NOMO-1 treated with dmso at 0.1 percent for 144 hours (cell line): ENCODE results near the gene JAKMIP1.
"Not testable (repeated sequence)": the region's sequence is repeated elsewhere in the genome, so short reads cannot be mapped to it uniquely, and the experiment has no call there.

Source experiments
- DNase-seq: peaks from one replicate; lab custom pipeline; 2025; ENCODE audit not compliant: unreplicated experiment; lab: John Stamatoyannopoulos, UW

Gene JAKMIP1

DNA sequence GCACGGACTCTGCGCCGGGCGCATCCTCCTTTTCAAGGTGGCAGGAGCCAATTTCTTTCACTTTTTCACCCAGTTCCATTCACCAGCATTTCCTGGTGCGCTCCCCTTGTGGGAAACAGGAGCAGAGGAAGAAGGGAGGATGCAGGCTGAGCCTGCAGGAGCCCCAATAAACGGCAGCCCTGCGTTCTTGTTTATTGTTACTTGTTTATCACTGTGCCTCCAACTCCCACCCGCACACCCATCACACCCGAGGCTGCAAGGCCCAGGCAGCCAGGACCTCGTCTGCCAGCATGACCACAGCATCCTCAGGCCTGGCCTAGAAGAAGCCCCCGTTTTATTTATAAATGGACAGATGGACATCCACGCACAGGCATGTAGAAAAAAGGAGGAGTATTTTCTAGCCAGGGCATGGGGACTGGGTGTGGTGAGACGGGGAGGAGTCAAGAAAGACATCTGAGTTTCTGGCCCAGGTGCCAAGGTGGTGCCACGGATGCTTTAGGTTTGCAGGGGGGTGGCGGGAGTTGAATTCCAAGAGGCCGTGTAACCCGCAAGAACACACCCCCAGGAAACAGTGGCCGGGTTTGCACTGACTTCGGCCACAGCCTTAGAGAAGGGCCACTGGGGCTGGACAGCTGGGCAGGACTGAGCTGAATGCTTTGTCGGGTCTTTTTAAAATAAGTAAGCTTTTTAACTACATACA lies 51.7 kb downstream of the JAKMIP1 start:
- no peak for DNase-seq

DNA sequence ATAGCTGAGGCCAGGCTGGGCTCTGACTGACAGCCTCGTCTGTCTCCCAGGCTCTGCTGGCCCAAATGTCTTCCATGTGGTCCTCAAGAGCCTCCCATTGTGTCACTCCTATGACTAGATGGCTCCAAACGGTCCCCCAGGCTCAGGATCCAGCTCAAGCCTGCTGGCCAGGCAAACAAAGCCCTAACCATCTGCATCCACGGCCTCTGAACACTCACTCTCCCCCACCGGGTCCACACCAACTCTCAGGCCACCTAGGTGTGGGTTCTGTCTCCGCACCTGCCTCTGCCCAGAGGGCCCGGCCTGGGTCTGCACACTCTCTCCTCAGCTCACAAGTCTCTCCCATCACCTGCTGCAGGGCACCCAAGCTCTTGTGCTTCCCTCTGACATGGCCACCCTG lies 52.9 kb downstream of the JAKMIP1 start:
- no peak for DNase-seq

DNA sequence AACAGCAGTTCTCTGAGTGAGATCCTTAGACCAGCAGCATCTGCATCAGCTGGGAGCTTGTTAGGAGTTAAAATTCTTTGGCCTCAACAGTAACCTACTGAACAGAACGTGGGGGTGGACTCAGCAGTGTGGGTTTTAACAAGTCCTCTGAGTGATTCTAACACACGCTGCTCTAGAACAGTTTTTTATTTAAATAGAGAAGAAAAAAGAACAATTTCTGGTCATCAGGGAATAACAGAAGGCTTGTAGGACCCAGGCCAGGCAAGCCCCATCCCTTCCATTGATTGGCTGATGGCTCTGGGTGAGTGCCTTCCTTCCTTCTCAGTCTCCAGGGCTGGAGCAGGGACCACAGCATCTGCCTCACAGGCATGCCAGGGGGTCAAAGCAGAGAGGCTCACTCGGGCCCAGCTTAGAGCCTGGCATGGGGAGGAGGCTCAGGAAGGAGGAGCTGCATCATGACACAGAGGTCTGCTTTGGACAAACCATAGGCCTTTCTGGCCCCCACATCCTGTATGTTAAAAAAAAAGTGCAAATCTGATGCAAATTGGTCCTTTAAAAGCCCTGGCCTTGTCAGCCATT lies 56.7 kb downstream of the JAKMIP1 start:
- no peak for DNase-seq

DNA sequence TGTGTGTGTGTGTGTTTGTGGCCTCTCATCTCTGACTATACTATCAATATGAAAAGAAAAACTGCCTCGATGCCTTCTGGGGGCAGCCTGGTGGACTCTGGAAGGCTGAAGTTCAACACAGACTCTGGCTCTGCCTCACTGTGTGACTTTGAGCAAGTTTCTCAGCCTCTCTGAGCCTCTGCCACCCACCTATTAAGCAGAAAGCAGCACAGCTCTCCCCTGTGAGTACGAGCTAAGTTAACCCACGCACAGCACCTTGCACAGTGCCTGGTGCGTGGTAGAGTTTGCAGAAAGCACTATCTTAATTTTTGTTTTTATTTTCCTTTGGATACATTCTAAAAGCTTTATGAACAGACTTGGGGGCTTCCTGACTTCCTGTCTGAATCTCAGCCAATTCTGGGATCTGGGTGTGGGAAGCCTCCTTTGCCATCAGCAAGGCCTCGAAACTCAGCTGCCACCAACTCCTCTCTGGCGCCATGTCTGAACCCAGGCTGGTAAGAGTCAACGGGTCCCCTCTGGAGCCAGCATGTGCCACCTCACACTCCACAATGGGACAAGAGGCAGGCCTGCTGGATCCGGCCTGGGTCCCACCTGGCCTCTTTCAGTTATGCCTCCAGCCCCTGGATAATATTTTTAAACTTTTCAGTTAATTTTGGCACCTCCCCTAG lies 57.3 kb downstream of the JAKMIP1 start:
- no peak for DNase-seq

DNA sequence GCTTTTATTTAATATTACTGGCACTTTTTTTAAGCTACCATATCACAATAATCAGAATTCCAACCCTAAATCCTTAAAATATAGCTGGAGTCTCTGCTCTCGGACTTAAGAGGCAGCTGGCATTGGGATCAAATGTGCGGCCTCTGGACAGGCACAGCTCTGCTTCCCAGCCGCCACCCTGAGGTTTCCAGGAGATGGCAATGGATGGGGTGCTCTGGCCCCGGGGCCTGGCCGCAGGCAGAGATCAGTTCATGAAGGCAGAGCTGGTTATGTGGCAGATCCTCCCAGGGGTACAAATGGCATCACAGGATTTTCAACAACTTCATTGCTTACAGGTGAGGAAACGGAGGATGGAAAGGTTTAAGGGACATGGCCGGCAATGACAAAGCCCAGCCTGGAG lies 57.8 kb downstream of the JAKMIP1 start:
- no peak for DNase-seq

DNA sequence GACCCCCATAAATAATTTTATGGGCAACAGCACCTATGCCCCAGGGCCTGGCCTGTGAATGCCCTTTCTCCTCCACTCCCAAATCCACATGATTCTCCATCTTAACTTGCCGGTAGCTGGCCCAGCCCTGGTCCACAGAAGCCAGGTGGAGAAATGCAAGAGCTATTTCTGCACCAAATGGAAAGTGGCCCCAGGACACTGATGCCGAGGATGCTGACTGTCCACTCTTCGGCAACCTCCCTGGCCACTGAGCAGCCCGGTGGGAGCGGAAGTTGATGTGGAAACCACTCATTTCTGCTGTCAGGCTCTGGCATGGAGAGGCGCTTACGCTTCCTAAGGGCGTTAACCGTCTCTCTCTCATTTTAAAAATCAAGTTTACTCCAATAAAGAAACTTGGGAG lies 58.8 kb downstream of the JAKMIP1 start:
- no peak for DNase-seq

DNA sequence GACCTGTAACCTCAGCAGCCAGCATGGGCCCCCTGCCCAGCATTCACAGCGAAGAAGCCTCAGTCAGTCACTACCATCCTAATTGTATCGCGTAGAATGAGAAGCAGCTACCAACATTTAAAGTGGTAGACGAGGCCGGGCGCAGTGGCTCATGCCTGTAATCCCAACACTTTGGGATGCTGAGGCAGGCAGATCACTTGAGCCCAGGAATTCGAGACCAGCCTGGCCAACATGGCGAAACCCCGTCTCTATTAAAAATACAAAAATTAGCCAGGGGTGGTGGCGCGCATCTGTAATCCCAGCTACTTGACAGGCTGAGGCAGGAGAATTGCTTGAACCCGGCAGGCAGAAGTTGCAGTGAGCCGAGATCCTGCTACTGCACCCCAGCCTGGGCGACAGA lies 59.3 kb downstream of the JAKMIP1 start:
- DNase-seq: not testable (repeated sequence)

DNA sequence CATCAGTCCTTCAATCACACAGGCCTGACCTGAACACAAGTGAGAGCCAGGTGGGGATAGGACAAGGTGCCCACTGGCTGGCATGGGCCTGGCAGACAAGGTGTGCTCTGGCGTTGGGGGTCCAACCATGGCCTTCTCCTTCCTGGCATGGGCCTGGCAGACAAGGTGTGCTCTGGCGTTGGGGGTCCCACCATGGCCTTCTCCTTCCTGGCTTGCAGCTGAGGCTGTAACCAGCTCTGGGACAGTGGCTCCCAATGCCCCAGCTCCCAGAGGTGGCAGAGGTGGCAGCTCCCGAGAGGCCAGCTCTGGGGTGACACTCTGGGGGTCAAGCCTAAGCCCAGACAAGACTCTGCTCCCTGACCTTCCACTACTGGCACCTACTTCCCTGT lies 62.6 kb downstream of the JAKMIP1 start:
- DNase-seq: no peak

DNA sequence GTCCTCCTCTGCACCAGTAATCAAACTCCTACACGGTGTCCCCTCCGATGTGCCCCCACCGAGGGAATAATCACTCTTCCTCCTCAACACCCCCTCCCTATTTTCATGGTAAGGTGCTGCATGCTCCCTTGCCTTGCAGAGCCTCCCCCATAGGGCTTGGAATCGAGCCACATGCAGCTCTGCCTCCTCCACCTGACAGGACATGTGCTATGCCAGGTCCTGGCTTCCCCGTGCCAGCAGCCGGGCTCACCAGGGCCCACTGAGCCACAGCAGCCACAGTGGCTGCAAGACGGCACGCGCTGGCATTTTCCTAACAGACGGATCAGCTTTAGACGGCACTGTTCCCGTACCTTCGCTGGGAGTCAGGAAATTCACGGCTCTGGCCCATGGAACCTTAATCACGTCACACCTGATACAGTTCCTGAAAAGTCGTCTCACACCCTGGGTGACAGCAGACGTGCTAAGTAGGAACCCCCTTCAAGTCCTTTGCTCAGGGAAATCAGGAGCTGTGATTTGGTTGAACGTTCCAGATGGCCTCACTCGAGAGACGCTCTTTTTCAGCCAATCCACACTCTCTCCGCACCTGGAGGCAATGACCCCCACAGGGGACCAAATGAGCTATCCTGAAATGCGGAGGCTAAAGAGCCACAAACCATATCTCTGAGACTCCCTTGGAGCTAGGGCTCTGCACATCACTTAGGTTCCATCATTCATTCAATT lies 63.2 kb downstream of the JAKMIP1 start:
- no peak for DNase-seq

DNA sequence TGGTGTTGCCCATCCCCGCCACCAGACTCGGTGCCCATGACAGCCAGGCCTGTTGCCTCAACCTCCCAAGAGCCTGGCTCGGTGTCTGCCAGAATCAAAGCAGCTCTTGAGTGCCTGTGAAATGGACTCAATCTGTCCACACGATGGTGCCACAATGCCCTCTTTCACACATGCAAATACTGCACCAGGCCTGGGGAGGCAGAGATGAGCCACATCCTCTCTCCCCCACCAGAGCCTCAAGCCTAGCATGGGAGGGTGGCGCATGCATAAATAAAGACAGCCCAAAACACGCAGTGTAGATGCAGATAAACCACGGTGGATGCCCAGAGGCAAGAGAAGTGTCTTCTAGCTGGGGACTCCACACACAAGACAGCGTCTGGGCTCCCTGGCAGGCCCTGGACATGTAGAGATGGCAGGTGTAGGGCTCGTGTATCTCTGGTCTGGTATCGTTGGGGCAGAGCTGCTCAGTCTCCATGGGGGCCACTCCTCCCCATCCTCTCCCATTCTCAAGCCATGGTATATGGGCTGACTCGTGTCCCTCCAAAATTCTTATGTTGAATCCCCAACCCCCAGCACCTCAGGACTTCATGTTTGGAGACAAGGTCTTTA lies 65.6 kb downstream of the JAKMIP1 start:
- no peak for DNase-seq

DNA sequence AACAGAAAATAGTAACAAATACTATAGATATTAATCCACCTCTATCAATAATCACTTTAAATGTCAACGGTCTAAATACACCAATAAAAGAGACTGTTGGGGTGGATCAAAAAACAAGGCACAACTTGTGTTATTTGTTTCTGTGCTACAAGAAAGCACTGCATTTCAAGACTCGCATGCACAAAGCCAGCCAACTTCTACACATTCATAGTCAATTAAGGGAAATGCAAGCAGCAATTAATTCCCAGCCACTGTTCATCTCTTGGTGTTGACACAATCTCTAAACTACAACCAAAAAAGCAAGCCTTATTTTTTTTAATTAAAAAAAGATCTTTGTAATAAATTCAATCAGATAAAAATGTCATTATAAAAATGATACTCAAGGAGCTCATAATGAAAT lies 67.6 kb downstream of the JAKMIP1 start:
- DNase-seq: no peak

DNA sequence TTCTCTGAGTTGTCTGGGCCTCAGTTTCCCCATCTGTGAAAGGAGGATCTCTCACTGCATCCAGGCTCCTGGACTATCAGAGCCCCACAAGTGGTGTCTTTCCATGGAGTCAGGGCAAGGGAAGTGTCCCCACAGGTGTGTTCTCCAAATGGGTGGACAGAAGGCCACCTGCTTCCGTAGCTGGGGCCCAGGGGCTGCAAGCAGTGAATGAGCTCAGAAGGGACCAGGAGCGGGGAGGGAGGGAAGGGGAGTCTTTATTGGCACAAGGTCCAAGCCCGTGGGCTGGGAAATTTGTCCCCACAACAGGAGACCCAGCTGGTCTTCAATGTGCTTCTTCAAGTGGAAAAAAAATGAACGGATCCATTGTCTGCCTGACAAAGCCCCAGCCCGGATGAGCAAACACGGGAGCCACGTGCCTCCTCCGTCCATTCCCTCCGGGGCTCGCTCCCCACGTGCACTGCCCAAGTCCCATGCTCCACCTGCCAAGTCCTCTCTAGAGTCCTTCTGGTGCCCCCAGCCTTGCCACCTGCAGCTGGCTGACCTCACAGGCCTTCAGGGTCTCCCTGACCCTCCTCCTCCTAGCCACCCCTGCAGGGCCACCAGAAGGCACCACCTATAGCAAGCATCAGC lies 72.0 kb downstream of the JAKMIP1 start:
- no peak for DNase-seq

DNA sequence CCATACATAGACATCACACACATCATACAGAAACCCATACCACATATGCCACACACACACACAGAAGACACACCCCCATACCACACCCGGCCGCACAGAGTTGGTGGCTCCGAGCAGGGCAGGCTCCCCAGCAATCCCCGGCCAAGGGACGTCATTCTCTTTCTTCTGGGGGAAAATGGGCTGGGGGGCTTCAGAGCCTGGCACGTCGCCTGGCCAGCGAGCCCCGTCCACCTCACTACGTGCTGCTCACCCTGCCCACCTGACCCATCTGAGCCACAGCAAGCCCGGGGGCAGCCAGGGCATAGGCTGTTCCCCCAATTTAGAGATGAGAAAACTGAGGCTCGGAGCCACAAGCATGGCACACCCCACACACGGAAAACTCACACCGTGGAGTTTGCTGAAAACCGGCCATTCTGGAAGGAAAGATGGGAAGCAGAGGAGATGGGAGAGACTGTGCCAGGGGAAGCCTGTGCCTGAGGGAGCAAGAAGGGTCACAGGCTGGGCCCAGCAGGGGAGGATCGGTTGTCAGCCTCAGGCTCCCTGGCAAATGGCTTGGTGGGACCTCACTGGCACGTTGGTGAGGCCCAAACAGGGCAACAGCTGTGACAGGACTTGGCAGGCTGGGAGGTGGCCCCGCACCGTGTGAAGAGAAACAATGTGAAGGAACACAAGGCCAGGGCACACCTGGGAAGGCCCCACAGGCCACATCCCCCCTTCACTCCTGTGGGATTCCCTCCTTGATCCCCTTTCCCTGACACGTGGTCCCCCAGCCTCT lies 73.2 kb downstream of the JAKMIP1 start:
- DNase-seq: no peak

DNA sequence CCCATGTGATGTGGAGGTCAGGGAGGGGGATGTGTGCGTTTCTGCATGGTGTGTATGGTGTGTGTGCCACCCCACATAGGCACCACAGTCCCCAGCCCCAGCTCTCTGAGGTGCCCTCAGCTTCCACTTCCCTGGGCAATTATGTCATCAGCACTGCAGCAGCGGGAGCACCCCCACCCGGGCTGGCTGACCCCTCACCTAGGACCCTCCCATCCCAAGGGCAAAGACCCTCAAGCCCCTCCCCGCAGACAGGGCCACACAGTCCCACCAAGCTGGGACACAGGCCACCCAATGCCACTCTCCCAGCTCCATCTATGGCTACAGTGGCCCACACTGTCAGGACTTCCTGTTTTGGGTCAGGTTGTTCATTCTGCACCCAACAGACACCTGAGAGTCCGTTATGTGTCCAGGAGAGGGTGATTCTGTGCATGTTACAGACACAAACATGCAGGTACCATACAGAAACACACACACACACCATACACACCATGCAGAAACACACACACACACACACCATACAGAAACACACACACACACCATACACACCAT lies 75.2 kb downstream of the JAKMIP1 start:
- DNase-seq: no peak

DNA sequence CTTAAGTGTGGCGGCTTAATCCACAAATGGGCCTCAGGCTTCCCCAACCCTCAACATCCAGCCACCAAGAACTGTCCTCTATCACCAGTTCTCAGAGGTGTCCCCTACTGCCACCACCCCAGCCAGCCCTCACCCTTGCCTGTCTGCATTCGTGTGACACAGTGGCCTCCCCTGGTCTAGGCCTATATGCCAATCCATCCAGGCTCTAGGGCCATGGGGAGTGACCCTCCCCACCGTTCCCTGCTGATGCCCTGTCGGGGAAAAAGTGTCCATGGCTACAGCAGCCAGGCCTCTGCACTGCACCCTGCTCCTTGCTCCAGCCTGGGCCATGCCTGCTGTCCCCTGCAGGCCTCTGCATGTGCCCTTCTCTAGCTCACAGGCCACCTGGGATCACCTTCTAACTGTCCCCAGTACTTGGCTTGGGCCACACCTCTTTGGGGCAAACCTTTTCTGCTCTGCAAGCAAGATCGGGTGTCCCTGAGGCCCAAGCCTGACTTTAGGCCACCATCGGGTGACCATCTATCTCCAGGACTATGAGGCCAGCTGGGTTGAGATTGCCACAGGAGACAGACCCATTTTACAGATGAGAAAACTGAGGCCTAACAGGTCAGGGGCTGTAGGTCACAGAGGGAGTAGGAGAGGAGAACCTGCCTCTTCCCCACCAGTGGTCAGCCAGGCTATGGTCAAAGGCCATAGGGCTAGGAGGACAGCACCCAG lies 75.8 kb downstream of the JAKMIP1 start:
- DNase-seq: no peak

DNA sequence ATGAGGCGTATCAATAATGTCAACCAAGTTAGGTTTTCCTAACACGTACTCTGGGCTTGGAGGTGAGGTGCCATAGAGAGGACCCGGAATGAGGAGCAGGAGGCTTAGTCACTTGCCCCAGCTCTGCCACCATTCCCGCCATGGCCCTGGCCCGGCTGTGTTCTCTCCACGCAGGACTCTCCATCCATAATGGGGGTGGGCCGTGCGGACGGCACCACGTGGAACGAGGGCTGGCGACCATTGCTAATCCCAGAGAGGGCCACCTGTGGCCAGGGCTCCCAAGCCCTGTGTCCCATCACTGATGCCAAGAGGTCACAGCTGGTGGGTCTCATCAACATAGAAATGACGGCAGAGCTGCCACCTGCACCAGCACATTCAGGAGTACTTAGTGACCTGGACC lies 76.4 kb downstream of the JAKMIP1 start:
- DNase-seq: no peak

DNA sequence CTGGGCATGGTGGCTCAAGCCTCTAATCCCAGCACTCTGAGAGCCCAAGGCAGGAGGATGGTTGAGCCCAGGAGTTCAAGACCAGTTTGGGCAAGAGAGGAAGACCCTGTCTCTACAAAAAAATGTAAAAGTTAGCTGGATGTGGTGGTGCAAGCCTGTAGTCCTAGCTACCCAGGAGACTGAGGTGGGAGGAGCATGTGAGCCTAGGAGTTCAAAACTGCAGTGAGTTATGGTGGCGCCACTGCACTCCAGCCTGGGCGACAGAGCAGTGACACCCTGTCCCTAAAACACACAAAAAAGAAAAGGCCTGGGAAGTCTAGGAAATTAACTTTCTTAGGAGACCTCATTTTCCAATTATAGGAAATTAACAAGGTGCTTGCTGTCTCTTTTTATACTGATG lies 76.8 kb downstream of the JAKMIP1 start:
- no peak for DNase-seq

DNA sequence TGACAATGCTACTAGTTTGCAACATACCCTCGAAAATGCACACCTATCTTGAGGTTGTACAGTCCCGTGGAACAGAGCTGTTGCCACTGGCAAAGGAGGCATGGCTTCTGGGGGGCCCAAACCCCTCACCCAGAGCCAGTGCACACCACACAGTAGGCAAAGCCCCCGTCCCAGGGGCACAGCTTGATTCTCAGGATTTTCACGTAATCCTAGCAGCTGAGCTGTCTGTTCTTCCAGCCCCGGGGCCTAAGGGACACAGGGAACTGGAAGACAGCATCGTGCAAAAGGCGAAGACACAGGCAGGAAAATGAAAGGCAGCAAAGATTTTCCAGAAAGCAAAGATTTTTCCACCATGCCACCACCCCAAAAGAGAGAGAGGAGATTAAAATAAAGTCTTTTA lies 77.2 kb downstream of the JAKMIP1 start:
- DNase-seq: no peak

DNA sequence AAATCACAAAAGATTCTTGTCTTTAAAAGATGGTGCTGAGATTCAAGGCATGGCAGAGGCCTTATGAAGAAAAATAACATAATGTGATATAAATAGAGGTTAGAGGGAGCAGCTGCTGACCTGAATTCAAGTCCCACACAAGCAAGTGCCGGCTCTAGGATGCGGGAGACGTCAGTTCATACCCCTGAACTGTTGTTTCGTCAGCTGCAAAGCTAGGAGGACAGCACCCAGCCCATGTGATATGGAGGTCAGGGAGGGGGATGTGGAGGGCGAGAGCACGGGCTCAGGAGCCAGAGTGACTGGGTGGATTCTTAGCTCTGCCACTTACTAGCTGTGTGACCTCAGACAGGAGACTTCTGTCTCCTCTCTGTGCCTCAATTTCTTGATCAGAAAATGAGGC lies 77.9 kb downstream of the JAKMIP1 start:
- no peak for DNase-seq
